ENCODE measurements around the gene SAPCD2. TPM values are rescaled to one million over a fixed set of nuclear protein-coding genes. Genes with fewer than 3 reads are reported as not detected.
"Not testable (repeated sequence)": the region's sequence is repeated elsewhere in the genome, so short reads cannot be mapped to it uniquely, and the experiment has no call there.

SAPCD2 gene
- total and polyA plus RNA-seq, 2 of the 8 experiments (the other 6 are each of a cell fraction or from before 2014, with no cell fraction given): 12.7 to 32.1 TPM

GRCh38 chr9:137062798-137063197, 7.6 kb downstream of the SAPCD2 start:
- H3K79me1 ChIP-seq (ENCODE audit: low read depth, low read length); H3K23me2 ChIP-seq (ENCODE audit: low read depth, low read length); H2AFZ ChIP-seq (ENCODE audit: low read length); H2BK12ac ChIP-seq (ENCODE audit: low read depth, low read length); H3K27ac ChIP-seq (ENCODE audit: low read depth, low read length); H3K36me3 ChIP-seq (ENCODE audit: control insufficient read depth in 2 of 4, insufficient read depth in 4 of 4, low read length in 3 of 4); H3K56ac ChIP-seq (replicated peaks; ENCODE audit: insufficient read length, low read depth, low read length); H3K4ac ChIP-seq (replicated peaks; ENCODE audit: insufficient read length, low read depth, low read length); H3K4me3 ChIP-seq (ENCODE audit: extremely low read depth in 1 of 4, insufficient read depth in 2 of 4, low read depth in 3 of 4, low read length in 4 of 4); H2BK20ac ChIP-seq (ENCODE audit: low read length); FAIRE-seq; H3K9ac ChIP-seq (replicated peaks in 1 of 4; ENCODE audit: extremely low read depth in 1 of 4, low read depth in 3 of 4, low read length in 3 of 4); H2BK5ac ChIP-seq (ENCODE audit: low read depth, low read length); H4K91ac ChIP-seq (replicated peaks; ENCODE audit: insufficient read length, low read length); H2AK5ac ChIP-seq (ENCODE audit: low read depth, low read length); H3K9me3 ChIP-seq (ENCODE audit: insufficient read depth in 2 of 2, low read depth in 1 of 2, low read length in 1 of 2); H2BK120ac ChIP-seq (replicated peaks; ENCODE audit: low read depth, low read length); H3K4me1 ChIP-seq (replicated peaks in 1 of 4; ENCODE audit: control insufficient read depth in 3 of 4, insufficient read depth in 4 of 4, low read length in 3 of 4); H3K4me2 ChIP-seq (ENCODE audit: insufficient read depth in 1 of 2, low read depth in 2 of 2, low read length in 2 of 2); DNase-seq (ENCODE audit: low read depth in 1 of 2, low spot score in 2 of 2); H3K27me3 ChIP-seq (replicated peaks in 1 of 4; ENCODE audit: control insufficient read depth in 3 of 4, extremely low read depth in 1 of 4, insufficient read depth in 3 of 4, low read length in 3 of 4); H3K79me2 ChIP-seq (ENCODE audit: control insufficient read depth in 1 of 2, insufficient read depth in 2 of 2, low read length in 2 of 2); H2BK15ac ChIP-seq (ENCODE audit: low read length); H3K23ac ChIP-seq (ENCODE audit: insufficient read length); H4K5ac ChIP-seq (ENCODE audit: insufficient read length, low read depth, low read length); H4K8ac ChIP-seq (ENCODE audit: extremely low read depth, insufficient read depth, low read length); H3K14ac ChIP-seq (ENCODE audit: insufficient read length); H3K18ac ChIP-seq (ENCODE audit: extremely low read depth, low read length): not testable (repeated sequence)
- CTCF ChIA-PET (ENCODE audit: partially characterized antibody): interaction anchor here (0.7 to 13.5 kb wide), 8 partner anchors 13 to 76 kb away, joined by 3 to 291 read pairs (median 40); partner anchors contain the start of genes ABCA2, FUT7, GRIN1 and MAN1B1
- WGBS, 2 experiments (ENCODE audit: extremely low coverage in 1 of 2, insufficient coverage in 1 of 2, insufficient read length in 1 of 2, insufficient replicate concordance in 2 of 2, low coverage in 1 of 2, low lambda C conversion rate in 2 of 2, missing lambda C conversion rate in 1 of 2): 90% methylated on average over 4 of the region's 9 CpGs; no CpG with 5 or more reads in 1 of the 2 experiments
- POLR2A ChIA-PET (ENCODE audit: partially characterized antibody): interaction anchor here (1.1 to 1.5 kb wide), 2 partner anchors 10 to 43 kb away, joined by 3 read pairs; no protein-coding TSS in a partner anchor
- peaks cover 8 to 10% of the 10 kb centered on the region in 2 experiments for H4K20me1 ChIP-seq (replicated peaks in 1 of 2; ENCODE audit: control insufficient read depth in 1 of 2, insufficient read depth in 2 of 2, low read length in 2 of 2)
